22Rv1 (cell line): ENCODE measurements around the gene LDLRAD4.

Experiments
- CTCF ChIP-seq: fragments of 450-650 bp; IDR thresholded peaks from 2 replicates; pipeline ENCODE4 v1.5.1; 2017; ENCODE audit warnings: mild to moderate bottlenecking
- ZFX ChIP-seq: fragments of 450-650 bp; IDR thresholded peaks from 2 replicates; pipeline ENCODE4 v1.6.1; 2017; ENCODE audit warnings: antibody characterized with exemption, borderline replicate concordance

- TF ChIP-seq ZFX (no peak), CTCF (no peak)
Observed at GRCh38 chr18:13276530-13277520, 58.3 kb downstream of the LDLRAD4 start.
